Stimulated activated CD8-positive, alpha-beta memory T cell treated with anti-CD3 and anti-CD28 coated beads, Interleukin-12 subunit alpha, Interleukin-12 subunit beta, amount 100 ng/mL, for 1 hour (primary cell): ENCODE data around the gene CXCR4.
"Not testable (repeated sequence)": the region's sequence is repeated elsewhere in the genome, so short reads cannot be mapped to it uniquely, and the experiment has no call there.

Experiments used
- DNase-seq: peaks from one replicate; pipeline ENCODE4 v3.0.0-alpha.2; 2020; ENCODE audit warnings: low read depth

CXCR4 gene

GRCh38 chr2:136114382-136114781, 3.6 kb downstream of the CXCR4 start:
- no peak for DNase-seq

GRCh38 chr2:136113209-136113971, 4.6 kb downstream of the CXCR4 start:
- no peak for DNase-seq

DNA sequence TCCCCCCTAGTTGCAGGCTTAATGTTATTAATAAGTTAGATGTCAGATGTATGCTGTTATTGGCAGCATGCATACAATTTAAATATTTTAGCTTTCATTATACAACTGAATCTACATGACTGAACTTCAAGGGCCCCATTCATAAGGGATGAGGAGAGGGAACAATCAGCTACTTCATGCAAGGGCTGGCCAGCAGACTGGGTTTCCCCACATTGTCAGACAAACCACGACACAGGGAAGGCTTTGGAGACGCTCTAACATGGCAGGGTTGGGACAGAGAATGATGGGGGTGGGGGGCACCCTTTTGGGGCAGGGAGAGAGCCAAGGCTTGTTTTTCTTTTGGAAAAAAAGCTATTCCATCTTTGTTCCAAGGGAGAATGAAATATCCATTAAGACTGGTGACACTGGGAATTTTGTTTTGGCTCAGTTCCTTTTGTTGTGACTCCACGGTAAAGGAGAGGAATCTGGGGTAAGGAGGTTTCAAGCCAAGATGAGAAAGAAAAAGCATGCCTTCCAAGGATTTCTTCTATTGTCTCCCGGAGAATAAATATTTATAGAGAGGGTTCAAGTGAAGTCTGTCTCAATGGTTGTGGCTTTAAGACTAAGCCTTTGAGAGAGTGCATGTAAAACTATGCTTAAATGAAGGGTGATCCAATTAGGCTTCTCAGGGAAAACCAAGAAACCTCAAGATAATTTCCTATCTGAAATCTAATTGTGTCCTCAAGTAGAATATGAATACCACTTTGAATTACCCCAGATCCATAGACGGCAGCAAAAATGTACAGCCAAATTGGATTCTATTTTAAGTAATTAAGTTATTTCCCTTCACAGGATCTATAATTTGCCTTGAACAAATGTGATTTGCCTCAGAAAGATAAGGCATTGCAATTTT, 5.4 kb downstream of the CXCR4 start:
- no peak for DNase-seq

DNA sequence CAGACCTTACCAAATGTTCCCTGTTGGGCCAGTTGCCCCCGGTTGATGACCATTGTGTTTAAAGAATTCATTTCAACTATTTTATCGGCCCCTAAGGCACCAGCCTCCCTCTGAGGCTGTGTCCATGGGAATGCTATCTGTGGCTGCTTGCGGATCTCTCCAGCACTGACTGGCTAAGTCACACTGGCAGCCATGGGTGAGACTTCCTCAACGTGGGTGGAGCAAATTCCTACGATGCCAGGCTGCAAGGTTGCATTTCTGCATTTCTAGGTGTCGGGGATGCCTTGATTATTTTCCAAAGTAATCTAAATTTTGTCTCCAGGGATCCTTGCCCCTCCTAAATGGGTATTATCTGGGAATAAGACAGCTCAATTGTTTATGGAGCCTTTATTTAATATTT, 6.2 kb downstream of the CXCR4 start:
- DNase-seq = no peak

- DNase-seq = no peak
Measured at GRCh38 chr2:136110526-136110925, 7.4 kb downstream of the CXCR4 start.

- DNase-seq = no peak
Measured at GRCh38 chr2:136108463-136108862, 9.5 kb downstream of the CXCR4 start.

DNA sequence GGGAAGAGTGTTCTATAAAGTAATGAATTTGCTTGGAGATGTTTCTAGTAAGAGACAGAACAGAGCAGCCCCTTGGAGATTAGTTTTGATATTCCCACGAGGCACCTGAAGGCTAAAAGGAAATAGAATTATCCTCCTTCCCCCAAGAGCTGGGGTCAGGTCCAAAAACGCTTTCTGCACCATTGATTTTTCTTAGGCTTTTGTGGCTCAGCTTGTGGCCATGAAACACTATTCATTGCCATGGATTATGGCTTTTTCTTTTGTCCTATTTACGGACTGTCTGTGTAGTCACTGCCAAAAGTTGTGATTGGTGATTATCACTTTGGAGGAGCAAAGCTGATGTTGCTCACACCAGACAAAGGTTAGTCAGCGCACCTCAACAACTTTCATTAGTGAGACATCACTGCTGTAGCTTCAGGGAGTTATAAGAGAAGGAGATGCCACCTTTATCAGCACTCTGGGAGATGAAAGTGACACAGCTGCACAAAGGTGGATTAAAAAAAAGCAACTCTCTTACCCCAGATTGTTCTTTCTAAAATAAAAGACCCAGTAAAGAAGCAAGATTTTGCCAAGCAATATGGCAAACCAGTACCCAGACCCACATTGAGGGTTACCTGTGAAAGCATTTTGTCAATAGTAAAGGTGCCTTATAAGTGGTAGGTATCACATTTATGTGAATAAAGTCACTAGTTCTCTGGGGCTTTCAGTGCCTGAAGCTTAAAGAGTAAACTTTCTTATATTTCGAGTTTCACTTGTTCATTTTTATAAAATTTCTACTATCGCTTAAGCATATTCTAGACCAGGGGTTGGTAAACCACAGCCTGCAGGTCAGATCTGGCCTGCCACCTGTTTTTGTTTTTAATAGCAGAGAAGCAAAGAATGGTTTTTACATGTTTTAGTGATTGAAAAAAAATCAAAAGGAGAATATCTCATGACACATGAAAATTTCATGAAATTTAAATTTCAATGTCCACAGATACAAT, 10.6 kb downstream of the CXCR4 start:
- DNase-seq = no peak

DNA sequence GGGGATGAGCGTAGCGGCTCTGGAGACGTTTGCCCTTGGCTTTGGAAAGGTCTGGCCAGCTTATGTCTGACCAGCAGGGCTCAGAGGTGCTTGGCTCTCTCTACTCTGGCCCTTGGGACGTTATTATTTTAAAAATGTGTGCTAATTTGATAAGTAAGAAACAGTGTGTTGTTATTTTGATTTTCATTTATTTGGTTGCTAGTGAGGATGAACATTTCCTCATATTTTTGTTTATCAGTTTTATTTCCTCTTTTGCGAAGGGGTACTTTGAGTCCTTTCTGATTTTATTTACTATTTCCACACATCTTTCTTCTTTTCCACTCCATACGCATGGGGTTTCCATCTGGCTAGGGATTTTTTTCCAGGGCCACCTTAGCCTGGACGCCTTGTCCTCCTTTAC, 11.4 kb downstream of the CXCR4 start:
- DNase-seq = no peak

DNA sequence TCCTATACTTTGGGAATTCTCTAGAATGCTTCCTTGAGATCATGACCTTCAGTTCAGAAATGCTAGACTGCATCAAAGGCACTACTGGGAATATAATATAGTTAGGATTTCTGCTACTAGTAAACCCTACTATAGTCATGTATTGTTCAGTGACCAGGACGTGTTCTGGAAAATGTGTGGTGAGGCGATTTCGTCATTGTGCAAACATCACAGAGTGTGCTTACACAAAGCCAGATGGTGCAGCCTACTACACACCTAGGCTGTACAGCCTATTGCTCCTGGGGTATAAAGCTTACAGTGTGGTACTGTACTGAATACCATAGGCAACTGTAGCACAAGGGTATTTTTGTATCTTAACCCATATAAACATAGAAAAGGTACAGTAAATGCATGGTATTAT, 13.0 kb downstream of the CXCR4 start:
- no peak for DNase-seq

- DNase-seq = no peak
Measured at GRCh38 chr2:136101042-136101441, 16.9 kb downstream of the CXCR4 start.

- DNase-seq = no peak
Measured at GRCh38 chr2:136098441-136098840, 19.5 kb downstream of the CXCR4 start.

- no peak for DNase-seq
Measured at GRCh38 chr2:136093583-136093982, 24.4 kb downstream of the CXCR4 start.

GRCh38 chr2:136091899-136092298, 26.1 kb downstream of the CXCR4 start:
- DNase-seq = no peak

- not testable (repeated sequence) for DNase-seq
Measured at GRCh38 chr2:136087901-136088460, 30.0 kb downstream of the CXCR4 start.

GRCh38 chr2:136086253-136087016, 31.5 kb downstream of the CXCR4 start:
- no peak for DNase-seq

GRCh38 chr2:136085453-136086209, 32.3 kb downstream of the CXCR4 start:
- no peak for DNase-seq

DNA sequence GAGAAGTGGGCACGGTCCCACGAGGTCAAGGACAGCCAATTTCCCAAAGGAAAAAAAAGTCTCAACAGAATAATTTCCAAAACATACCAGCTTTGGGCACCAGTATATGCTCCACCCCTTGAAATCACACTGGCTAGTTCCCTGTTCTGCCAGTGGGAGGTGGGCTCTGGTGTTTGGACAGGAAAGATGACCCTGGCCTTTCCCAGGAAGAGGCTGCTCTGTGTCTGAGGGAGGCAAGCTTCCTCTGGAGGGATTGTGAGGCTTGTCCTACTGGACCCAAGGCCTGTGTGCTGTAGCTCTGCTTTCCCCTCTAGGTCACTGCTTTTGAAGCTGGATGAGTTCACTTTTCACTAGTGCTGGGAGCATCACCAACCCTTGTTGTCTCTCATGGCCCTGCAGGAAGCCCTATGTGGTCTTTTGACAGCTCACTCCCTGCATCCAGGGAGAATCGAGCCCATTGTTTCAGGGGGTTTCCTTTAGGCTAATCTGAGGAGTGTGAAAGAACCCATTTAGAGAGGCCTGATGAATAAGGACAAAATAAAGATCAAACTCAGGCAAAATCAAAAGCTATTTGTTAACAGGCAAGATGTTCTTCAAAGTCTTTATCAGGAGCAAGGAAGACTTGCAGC, 36.3 kb downstream of the CXCR4 start:
- DNase-seq = no peak

- DNase-seq = no peak
Measured at GRCh38 chr2:136080114-136080513, 37.8 kb downstream of the CXCR4 start.

GRCh38 chr2:136077107-136077506, 40.8 kb downstream of the CXCR4 start:
- no peak for DNase-seq

GRCh38 chr2:136075476-136075875, 42.5 kb downstream of the CXCR4 start:
- no peak for DNase-seq
